Activated naive CD8-positive, alpha-beta T cell treated with anti-CD3 and anti-CD28 coated beads, Interleukin-2, amount 50 U/mL, for 16 hours (primary cell): Measurements from ENCODE around the gene CFAP74.
"Not testable (repeated sequence)": the region's sequence is repeated elsewhere in the genome, so short reads cannot be mapped to it uniquely, and the experiment has no call there.

Source experiments
- DNase-seq: peaks from one replicate; pipeline ENCODE4 v3.0.0-alpha.2; 2020; ENCODE audit warnings: low read depth, low spot score

CFAP74 gene

GRCh38 chr1:1899266-1899966 lies 104.2 kb downstream of the CFAP74 start:
- DNase-seq, result no peak

DNA sequence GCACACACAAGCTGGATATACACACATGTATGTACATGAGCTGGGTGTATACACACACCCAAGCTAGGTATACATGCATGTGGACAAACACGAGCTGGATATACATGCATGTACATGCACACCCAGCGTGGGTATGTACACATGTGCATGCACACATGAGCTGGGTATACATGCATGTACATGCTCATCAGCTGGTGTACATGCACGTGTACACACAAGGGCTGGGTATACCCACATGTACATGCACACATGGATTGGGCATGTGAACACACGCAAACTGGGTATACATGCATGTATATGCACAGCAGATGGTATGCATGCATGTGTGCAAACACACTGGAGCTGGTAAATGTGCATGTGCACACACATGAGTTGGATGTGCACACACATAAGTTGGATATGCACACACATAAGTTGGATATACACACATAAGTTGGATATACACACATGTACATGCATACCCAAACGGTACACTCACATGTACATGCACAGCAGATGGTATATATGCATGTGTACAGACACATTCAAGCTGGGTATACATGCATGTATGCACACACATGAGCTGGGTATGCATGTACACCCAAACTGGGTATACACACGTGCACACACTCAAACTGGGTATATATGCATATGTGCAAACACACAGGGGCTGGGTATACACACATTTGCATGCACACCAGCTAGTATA lies 105.2 kb downstream of the CFAP74 start:
- DNase-seq, result no peak

GRCh38 chr1:1895456-1896336 lies 107.9 kb downstream of the CFAP74 start:
- DNase-seq, result no peak

- no peak for DNase-seq
Measured at GRCh38 chr1:1895060-1895418, 108.5 kb downstream of the CFAP74 start.

- DNase-seq, result no peak
Measured at GRCh38 chr1:1894354-1895059, 109.1 kb downstream of the CFAP74 start.

GRCh38 chr1:1893997-1894353 lies 109.6 kb downstream of the CFAP74 start:
- no peak for DNase-seq

- no peak for DNase-seq
Measured at GRCh38 chr1:1893291-1893985, 110.1 kb downstream of the CFAP74 start.

DNA sequence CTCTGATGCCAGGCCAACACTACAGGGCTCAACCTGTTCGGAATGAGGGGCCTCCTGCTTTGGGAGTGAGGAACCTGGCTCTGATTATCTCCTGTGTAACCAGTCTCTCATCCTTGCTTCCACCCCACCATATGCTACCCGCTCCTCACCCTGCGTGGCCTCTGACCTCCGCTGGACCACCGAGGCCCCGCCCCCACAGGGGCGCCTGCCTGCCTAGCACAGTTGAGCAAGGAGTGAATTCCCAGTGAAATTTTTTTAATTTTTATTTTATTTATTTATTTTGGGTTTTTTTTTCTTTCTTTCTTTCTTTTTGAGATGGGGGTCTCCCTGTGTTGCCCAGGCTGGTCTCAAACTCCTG lies 110.8 kb downstream of the CFAP74 start:
- DNase-seq, result no peak

DNA sequence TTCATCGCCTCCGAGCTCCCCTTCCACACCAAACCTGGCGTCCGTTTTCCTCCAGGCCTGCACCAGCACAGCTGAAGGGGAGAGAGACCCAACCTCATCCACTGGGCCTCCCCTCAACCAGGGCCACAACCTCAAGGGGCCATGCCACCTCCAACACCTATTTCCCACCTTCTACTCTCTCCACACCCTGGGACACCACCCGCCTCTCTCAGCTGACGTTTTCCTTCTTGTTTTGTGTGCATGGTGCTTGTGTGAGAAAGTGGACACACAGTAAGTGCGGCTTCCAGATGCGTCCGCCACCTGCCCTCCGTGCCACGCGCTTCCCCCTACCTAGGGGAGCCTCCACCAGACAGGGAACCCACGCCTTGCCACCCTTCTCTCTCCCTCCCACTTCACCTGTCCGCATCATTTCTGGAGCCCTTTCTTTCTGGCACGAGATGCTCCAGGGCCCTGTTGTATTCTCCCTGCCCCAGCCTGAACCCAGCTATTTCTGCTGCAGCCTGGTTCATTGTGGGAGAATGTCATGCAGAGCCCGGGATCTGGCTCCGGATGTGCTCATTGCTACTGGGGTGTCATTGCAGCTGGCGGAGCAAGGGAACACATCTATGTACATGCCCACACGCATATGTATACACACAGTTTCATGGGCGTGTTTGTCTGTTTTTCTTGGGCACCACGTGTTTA lies 111.4 kb downstream of the CFAP74 start:
- no peak for DNase-seq

DNA sequence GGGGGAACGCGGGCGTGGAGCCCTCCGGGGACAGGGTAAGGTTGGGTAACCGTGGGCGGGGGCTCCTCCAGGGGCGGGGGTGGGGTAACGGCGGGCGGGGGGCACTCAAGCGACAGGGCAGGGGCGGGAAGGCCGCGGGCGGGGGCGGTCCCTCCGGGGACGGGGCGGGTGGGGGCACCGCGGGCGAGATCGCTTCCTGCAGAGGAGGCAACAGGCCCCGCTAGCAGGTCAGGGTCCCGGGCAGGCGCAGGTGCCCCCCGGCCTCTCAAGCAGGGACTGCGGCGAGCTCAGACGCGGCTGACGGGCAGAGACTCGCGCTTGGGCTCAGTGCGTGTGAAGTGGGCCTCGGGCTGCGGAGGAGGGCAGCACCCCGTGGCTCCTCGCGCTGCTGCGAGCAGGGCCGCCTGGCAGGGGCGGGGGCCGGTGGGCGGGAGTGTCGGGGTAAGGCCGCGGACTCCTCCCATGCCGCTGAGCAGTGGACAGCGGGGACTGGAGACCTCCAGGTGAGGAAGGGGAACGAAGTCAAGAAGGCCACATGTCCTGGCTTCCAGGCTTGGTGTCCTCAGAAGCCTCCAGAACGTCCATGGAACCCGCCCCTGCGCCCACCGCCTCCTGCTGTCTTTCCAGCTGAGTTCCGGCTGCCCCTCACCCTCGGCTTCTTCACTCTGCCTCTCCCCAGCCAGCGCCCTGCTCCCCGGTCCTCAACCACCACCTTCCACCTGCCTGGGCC lies 112.1 kb downstream of the CFAP74 start:
- DNase-seq, result peak; percentile 27

- peak; percentile 64 for DNase-seq
Measured at GRCh38 chr1:1890506-1891348, 112.9 kb downstream of the CFAP74 start, which contains the start of gene GNB1. TSS of gene GNB1 (minus strand) at chr1:1891087. CDS start at chr1:1825453, 65,634 bp downstream.

DNA sequence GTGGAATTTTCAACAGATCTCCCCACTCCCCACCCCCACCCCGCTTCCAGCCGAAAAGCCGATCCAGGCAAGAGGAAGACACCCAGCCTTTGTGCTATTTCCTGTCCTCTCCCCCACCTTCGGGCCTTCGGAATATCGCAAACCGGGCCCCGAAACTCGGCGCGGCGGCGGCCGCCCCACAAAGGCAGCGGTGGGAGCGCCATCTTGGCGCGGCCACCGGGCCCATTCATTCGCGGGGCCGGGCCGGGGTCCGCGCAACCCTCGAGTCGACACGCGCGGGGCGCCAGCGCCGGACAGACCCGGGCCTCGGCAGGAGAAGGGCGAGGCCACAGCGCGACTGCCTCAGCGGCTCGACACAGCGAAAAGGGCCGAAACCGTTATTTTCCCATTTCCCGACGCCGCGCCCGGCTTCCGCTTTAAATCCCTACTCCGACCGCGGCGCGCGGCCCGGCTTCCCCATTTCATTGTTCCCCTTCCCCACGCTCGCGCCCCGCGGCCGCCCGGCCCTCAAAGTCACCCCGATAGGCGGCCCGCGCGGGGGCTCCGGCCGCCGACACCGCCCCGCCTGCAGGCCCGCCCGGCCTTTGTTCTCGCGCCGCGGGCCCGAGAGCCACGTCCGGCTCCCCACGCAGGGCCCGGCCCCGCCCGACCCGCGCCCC lies 113.6 kb downstream of the CFAP74 start:
- DNase-seq, result no peak

- no peak for DNase-seq
Measured at GRCh38 chr1:1889090-1889750, 114.4 kb downstream of the CFAP74 start.

DNA sequence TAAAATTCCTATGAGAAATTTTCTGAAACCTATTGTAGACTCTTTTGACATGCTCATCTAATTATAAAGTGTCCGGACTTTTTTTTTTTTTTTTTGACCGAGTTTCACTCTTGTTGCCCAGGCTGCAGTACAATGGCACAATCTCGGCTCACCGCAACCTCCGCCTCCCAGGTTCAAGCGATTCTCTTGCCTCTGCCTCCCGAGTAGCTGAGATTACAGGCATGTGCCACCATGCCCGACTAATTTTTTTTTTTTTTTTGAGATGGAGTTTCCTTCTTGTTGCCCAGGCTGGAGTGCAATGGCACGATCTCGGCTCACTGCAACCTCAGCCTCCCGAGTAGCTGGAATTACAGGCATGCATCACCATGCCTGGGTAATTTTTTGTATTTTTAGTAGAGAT lies 119.7 kb downstream of the CFAP74 start:
- not testable (repeated sequence) for DNase-seq

DNA sequence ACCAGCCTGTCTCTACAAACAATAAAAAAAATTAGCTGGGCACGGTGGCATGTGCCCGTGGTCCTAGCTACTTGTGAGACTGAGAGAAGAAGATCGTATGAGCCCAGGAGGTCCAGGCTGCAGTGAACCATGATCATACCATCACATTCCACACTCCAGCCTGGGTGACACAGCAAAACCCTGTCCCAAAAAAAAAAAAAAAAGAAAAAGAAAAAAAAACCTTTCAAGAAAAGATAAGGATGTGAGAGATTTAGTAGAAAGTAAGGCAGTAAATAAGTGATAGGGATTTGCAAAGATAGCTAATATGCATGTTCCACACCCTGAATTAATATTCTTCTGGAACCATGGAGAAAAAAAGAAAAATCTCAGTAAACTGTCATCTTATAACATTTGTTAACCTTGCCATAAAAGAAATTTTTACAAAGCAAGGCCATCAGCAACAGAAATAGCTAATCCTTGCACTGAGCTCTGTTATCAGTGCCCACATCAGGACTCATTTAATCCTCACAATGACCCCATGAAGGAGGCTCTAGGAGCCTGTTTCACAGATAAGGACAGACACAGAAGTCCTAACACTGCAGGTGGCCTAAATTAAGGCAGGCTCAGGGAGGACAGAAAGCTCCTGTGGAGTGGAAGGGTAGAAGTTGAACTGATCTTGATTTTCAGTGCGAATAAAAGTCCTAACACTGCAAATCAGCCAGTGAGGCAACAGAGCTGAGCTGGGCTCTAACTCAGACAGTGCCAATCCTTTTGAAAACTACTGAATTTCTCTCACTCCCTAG lies 120.3 kb downstream of the CFAP74 start:
- no peak for DNase-seq

GRCh38 chr1:1881727-1882126 lies 121.9 kb downstream of the CFAP74 start:
- no peak for DNase-seq

- no peak for DNase-seq
Measured at GRCh38 chr1:1880617-1881312, 122.8 kb downstream of the CFAP74 start.
